Osteocyte (in vitro differentiated cells): ENCODE results near the gene GPHA2. TPM values are rescaled to one million over a fixed set of nuclear protein-coding genes. Genes with fewer than 3 reads are reported as not detected.

Experiments used
- DNase-seq: peaks from one replicate; pipeline ENCODE4 v3.0.0; 2021; ENCODE audit warnings: mixed read lengths; ENCODE audit not compliant: unreplicated experiment; ENCODE audit errors: extremely low spot score
- H3K27ac Mint-ChIP-seq: one replicate; pipeline ENCODE4 v1.8.0; 2021; ENCODE audit warnings: mild to moderate bottlenecking, mixed read lengths; ENCODE audit not compliant: unreplicated experiment
- H3K27me3 Mint-ChIP-seq: one replicate; pipeline ENCODE4 v1.8.0; 2021; ENCODE audit warnings: mixed read lengths; ENCODE audit not compliant: unreplicated experiment
- H3K36me3 Mint-ChIP-seq: one replicate; pipeline ENCODE4 v1.8.0; 2021; ENCODE audit warnings: mixed read lengths; ENCODE audit not compliant: unreplicated experiment
- H3K4me1 Mint-ChIP-seq: one replicate; pipeline ENCODE4 v1.8.0; 2021; ENCODE audit warnings: mixed read lengths; ENCODE audit not compliant: unreplicated experiment
- H3K4me3 Mint-ChIP-seq: one replicate; pipeline ENCODE4 v1.8.0; 2021; ENCODE audit warnings: mild to moderate bottlenecking, moderate library complexity, mixed read lengths; ENCODE audit not compliant: unreplicated experiment
- H3K9me3 Mint-ChIP-seq: one replicate; pipeline ENCODE4 v1.8.0; 2021; ENCODE audit warnings: mixed read lengths; ENCODE audit not compliant: unreplicated experiment
- total RNA-seq: library from RNA; stranded (reverse); gene quantifications from 2 replicates; pipeline ENCODE4 v1.2.1, GENCODE V29; 2021
- TF ChIP-seq, protein P1 (sequence below): fragments of 200-600 bp; sonication (generic); IDR thresholded peaks from 2 replicates; pipeline ENCODE4 v1.5.0; 2021; ENCODE audit warnings: antibody characterized with exemption, mild to moderate bottlenecking, moderate library complexity

The GPHA2 gene
- total RNA-seq, 1 donor from 2014 or later: not detected

DNA sequence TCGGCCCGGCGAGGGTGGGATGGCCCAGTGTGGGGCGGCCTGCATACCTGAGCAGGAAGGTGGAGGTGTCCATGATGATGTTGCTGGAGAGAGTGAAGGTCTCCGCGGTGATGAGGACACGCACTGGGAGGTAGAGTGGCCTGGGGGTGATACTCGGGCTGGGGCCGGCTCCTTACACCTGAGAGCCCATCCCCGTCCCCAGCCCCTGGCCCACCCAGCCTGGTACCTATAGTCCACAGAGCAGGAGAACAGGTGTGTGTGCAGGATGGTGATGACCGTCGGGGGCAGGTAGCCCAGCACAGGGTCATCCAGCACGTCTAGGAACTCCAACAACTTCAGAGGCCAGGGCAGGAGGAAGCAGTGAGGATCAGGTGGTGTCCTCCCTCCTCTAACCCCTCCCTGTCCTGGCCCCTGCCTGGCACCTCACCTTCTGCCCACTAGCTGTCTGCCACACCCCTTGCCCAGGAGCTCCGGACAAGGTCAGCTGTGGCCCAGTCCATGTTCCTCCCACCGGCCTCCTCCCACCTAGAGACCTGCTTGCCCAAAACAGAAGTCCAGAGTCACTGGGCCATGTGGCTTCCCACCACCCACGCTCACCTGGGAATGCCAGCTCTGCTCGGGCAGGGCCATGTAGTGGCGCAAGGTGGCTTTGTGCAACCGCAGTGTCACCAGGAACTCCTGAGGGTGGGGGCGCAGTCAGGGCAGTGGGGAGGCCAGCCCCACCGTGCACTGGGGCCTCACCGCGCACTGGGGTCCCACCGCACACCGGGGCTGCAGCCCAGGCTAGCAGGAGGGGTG, 30.0 kb downstream of the GPHA2 start:
- Mint-ChIP-seq H3K36me3 (peaks cover 22% of the 10 kb centered on the region), H3K4me1 (no peaks in the 10 kb centered on the region), H3K9me3 (no peaks in the 10 kb centered on the region), H3K27ac (no peak overlapping the region), H3K27me3 (no peaks in the 10 kb centered on the region), H3K4me3 (no peak overlapping the region)
- TF ChIP-seq, protein P1, sequence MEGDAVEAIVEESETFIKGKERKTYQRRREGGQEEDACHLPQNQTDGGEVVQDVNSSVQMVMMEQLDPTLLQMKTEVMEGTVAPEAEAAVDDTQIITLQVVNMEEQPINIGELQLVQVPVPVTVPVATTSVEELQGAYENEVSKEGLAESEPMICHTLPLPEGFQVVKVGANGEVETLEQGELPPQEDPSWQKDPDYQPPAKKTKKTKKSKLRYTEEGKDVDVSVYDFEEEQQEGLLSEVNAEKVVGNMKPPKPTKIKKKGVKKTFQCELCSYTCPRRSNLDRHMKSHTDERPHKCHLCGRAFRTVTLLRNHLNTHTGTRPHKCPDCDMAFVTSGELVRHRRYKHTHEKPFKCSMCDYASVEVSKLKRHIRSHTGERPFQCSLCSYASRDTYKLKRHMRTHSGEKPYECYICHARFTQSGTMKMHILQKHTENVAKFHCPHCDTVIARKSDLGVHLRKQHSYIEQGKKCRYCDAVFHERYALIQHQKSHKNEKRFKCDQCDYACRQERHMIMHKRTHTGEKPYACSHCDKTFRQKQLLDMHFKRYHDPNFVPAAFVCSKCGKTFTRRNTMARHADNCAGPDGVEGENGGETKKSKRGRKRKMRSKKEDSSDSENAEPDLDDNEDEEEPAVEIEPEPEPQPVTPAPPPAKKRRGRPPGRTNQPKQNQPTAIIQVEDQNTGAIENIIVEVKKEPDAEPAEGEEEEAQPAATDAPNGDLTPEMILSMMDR: no peak
- DNase-seq: no peak

GRCh38 chr11:64903291-64903833, 32.3 kb downstream of the GPHA2 start:
- no peaks in the 10 kb centered on the region for H3K9me3 Mint-ChIP-seq
- TF ChIP-seq, protein P1: no peak
- H3K27ac Mint-ChIP-seq: no peak overlapping the region

DNA sequence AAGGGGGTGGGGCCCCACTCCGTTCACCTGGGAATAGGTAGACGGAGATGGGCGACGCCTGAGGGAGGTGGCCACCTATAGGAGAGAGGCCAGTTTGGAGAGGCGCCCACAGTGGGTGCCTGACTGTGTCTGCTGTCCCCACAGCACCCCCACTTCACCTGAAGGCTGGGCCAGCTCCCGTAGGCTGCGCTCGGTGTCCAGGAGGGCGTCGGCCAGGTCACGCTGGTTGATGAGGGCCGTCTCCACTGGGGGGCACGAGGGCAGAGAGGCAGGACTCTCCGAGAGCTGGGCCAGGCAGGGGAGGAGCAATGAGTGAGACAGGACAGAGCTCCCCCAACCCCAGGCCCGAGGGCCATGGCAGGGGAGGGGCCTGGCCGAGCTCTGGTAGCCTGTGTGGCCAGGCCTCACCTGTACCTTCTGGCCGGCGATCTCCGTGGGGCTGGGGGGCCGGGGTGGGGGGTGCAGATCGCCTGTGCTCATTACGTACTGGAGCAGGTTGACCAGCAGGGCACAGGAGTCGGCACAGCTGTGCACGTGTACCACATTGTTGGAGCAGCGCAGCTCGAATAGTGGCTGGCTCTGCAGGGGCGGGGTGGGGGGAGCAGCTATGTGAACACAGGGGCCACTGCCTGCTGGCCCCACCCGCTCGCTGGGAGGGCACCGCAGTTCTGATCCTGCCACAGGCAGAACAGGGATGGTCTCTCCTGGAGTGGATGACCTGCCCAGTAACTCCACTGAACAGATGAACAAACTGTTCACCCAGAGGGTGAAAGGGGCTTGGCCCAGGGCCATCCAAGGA, 33.4 kb downstream of the GPHA2 start:
- H3K4me1 Mint-ChIP-seq: no peaks in the 10 kb centered on the region
- TF ChIP-seq, protein P1: no peak
- DNase-seq: no peak
- no peak overlapping the region for H3K27ac Mint-ChIP-seq
- H3K4me3 Mint-ChIP-seq: no peak overlapping the region
- no peaks in the 10 kb centered on the region for H3K9me3 Mint-ChIP-seq
- peaks cover 26% of the 10 kb centered on the region for H3K36me3 Mint-ChIP-seq
- no peaks in the 10 kb centered on the region for H3K27me3 Mint-ChIP-seq

More at GRCh38 chr11:64903291-64903833, 32.3 kb downstream of the GPHA2 start:
- Mint-ChIP-seq H3K4me3 (no peak overlapping the region), H3K27me3 (no peaks in the 10 kb centered on the region), H3K4me1 (no peaks in the 10 kb centered on the region), H3K36me3 (peaks cover 32% of the 10 kb centered on the region)
- no peak for DNase-seq

DNA sequence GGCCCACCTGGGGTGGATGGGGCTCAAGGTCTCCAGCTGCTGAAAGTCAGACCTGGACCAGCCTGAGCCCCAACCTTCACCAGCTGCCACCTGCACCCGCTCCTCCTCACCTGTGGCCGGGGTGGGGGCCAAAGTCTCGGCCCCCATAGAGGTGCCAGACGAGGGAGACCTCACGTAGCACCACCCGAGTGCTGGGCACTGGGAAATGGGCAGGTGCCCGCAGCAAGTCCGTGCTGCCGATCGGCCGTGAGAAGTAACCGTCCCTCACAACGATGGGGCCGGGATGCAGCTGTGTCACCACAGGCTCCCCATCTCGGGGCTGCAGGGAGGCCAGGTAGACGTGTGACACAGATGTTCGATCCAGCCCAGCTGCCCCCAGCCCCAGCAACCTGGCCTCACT, 34.9 kb downstream of the GPHA2 start:
- Mint-ChIP-seq H3K4me1 (no peaks in the 10 kb centered on the region), H3K4me3 (no peak overlapping the region), H3K27ac (no peak overlapping the region), H3K27me3 (no peaks in the 10 kb centered on the region), H3K36me3 (peaks cover 27% of the 10 kb centered on the region), H3K9me3 (no peaks in the 10 kb centered on the region)
- TF ChIP-seq, protein P1: no peak
- no peak for DNase-seq

GRCh38 chr11:64900263-64900678, 35.4 kb downstream of the GPHA2 start:
- H3K4me1 Mint-ChIP-seq: no peaks in the 10 kb centered on the region
- H3K36me3 Mint-ChIP-seq: peaks cover 24% of the 10 kb centered on the region
- no peaks in the 10 kb centered on the region for H3K27me3 Mint-ChIP-seq
- H3K27ac Mint-ChIP-seq: no peak overlapping the region
- DNase-seq: no peak
- TF ChIP-seq, protein P1: no peak
- H3K4me3 Mint-ChIP-seq: no peak overlapping the region
- H3K9me3 Mint-ChIP-seq: no peaks in the 10 kb centered on the region
